GM12875 (cell line): ENCODE results near the gene GINS1.

Source experiments
- H3K4me3 ChIP-seq: one replicate; pipeline ENCODE4 v1.5.1; 2011; ENCODE audit warnings: low read depth, low read length, control low read depth
- TF ChIP-seq, protein P1 (sequence below): IDR thresholded peaks from 2 replicates; pipeline ENCODE4 v1.5.1; 2011; ENCODE audit warnings: low read depth, mild to moderate bottlenecking, control low read depth, inconsistent platforms, low read length, moderate library complexity, borderline replicate concordance; ENCODE audit not compliant: insufficient read depth

GINS1 gene

DNA sequence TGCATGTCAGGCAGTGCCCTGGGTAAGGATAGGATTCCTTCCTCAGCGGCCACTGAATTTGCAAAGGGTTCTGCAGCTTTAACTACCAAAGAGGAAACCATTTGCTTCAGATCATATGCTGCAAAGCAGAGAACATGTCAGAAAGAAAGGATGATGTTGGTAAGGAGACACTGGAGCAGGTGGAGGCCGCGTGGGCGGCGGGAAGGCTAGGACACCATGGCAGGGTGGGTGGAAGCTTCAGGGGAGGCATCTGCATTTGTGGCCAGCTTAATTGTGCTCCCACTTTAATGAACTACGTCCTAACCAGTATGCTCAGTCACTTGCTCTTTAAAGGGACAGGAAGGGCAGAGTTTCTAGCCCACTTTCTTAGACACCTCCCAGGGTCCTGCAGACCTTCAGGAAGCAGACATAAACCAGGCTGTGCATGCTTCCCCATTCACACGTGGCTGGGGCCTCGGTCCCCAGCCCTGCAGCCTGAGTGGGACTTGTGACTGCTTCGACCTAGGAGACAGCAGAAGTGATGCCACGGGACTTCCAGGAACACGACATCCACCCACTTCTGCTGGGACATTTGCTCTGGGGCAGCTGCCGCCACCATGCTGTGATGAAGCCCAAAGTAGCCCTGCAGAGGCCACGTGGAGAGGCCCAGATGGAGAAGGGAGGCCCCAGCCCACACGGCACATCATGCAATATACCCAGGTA is 76.1 kb downstream of the GINS1 start:
- TF ChIP-seq, protein P1, sequence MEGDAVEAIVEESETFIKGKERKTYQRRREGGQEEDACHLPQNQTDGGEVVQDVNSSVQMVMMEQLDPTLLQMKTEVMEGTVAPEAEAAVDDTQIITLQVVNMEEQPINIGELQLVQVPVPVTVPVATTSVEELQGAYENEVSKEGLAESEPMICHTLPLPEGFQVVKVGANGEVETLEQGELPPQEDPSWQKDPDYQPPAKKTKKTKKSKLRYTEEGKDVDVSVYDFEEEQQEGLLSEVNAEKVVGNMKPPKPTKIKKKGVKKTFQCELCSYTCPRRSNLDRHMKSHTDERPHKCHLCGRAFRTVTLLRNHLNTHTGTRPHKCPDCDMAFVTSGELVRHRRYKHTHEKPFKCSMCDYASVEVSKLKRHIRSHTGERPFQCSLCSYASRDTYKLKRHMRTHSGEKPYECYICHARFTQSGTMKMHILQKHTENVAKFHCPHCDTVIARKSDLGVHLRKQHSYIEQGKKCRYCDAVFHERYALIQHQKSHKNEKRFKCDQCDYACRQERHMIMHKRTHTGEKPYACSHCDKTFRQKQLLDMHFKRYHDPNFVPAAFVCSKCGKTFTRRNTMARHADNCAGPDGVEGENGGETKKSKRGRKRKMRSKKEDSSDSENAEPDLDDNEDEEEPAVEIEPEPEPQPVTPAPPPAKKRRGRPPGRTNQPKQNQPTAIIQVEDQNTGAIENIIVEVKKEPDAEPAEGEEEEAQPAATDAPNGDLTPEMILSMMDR = no peak

GRCh38 chr20:25484224-25484846 is 76.9 kb downstream of the GINS1 start:
- TF ChIP-seq, protein P1 = no peak
- no peak overlapping the region for H3K4me3 ChIP-seq

More for the DNA sequence above, 76.1 kb downstream of the GINS1 start:
- H3K4me3 ChIP-seq = no peak overlapping the region

DNA sequence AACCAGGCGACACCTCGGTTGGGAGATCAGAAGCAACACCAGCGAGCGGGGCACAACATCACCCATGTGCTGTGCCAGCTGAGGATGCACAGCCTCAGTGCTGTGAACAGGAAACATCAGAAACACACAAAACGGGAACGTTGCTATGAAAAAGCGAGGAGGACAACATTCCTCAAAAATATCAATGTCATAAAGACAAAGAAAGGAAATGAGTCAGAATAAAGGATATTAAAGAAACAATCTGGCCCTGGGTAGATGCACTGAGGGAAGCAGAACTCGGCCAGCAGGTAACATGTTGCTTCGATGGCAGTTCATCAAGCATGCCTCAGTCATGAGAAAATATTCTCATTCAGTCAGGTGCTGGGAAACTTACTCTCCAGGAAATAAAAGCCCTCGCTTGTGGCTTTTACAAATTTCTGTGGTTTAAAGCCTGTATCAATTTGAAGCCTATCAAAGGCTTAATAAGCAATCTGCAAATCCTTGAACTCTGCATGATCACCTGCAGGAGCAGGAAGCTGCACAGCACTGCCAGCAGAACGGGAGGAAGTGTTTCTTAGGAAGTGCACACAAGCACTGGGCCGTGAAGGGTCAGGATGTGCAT is 77.5 kb downstream of the GINS1 start:
- TF ChIP-seq, protein P1 = no peak
- H3K4me3 ChIP-seq = no peak overlapping the region

DNA sequence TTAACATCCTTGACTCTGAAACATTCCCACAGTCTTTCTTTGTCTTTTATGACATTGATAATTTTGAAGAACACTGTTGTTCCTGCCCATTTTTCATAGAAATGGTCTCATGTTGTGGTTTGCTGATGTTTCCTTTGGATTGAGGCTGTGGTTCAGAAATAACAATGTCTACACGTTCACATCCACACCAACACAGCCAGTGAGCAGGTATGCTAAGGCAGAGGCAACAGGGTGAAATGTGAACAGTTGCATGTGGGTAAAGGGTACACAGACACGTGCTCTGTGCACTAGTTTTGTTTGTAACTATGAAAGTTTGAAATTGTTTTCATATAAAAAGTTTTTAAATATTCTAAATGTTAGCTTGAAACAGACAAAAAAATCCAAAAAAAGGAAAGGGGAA is 78.4 kb downstream of the GINS1 start:
- no peak overlapping the region for H3K4me3 ChIP-seq
- TF ChIP-seq, protein P1 = no peak

GRCh38 chr20:25486377-25486776 is 78.9 kb downstream of the GINS1 start:
- no peak overlapping the region for H3K4me3 ChIP-seq
- TF ChIP-seq, protein P1 = no peak

- H3K4me3 ChIP-seq = no peak overlapping the region
- TF ChIP-seq, protein P1 = no peak
Observed at GRCh38 chr20:25487306-25487705, 79.8 kb downstream of the GINS1 start.
